Gastrocnemius medialis (tissue), 4 donors: Measurements from ENCODE around the gene MYCBP2. TPM values are rescaled to one million over a fixed set of nuclear protein-coding genes. Genes with fewer than 3 reads are reported as not detected.

Source experiments
- ATAC-seq, 2 donors: fragments of 150-250 bp; one replicate each; pipeline ENCODE4 v1.9.1; 2016
- DNase-seq, 2 donors: peaks; one replicate each; pipeline ENCODE4 v3.0.0-alpha.2; 2019
- H3K27ac ChIP-seq, 4 donors: fragments of 200-600 bp; sonication (generic); 1 replicate in 1 of 4; 2 replicates in 3 of 4; pipeline ENCODE4 v1.5.1; 2016 to 2018; ENCODE audit warnings: mild to moderate bottlenecking in 2 of 4, moderate library complexity in 1 of 4
- H3K27me3 ChIP-seq, 3 donors: fragments of 200-600 bp; sonication (generic) in 2 of 3; 1 replicate in 1 of 3; 2 replicates in 2 of 3; pipeline versions ENCODE4 v1.5.1 to v1.6.0; 2016 to 2019; ENCODE audit warnings: mild to moderate bottlenecking in 1 of 3, moderate library complexity in 1 of 3
- H3K36me3 ChIP-seq, 2 donors: fragments of 200-600 bp; sonication (generic) in 1 of 2; one replicate each; pipeline ENCODE4 v1.5.1; 2017 to 2018
- H3K4me1 ChIP-seq, 2 donors: fragments of 200-600 bp; sonication (generic) in 1 of 2; one replicate each; pipeline ENCODE4 v1.5.1; 2016 to 2017; ENCODE audit warnings: mild to moderate bottlenecking in 2 of 2
- H3K4me3 ChIP-seq, 4 donors: fragments of 200-600 bp; sonication (generic) in 3 of 4; 1 replicate in 1 of 4; 2 replicates in 3 of 4; pipeline ENCODE4 v1.5.1; 2016 to 2019; ENCODE audit warnings: mild to moderate bottlenecking in 2 of 4
- H3K9me3 ChIP-seq, 3 donors: fragments of 200-600 bp; sonication (generic) in 2 of 3; 1 replicate in 1 of 3; 2 replicates in 2 of 3; pipeline ENCODE4 v1.5.1; 2016 to 2019
- CTCF ChIP-seq, 5 experiments: fragments of 450-650 bp in 3 of 5; fragments of 200-600 bp in 2 of 5; sonication (generic) in 2 of 5; IDR thresholded peaks in 4 of 5; conservative IDR thresholded peaks in 1 of 5; 1 replicate in 4 of 5; 2 replicates in 1 of 5; pipeline ENCODE4 v1.5.1; 2016 to 2019; ENCODE audit warnings: antibody characterized with exemption in 5 of 5, mild to moderate bottlenecking in 3 of 5, moderate library complexity in 3 of 5
- POLR2A ChIP-seq, 2 donors: fragments of 450-650 bp; IDR thresholded peaks; one replicate each; pipeline ENCODE4 v1.6.1; 2017; ENCODE audit warnings: antibody characterized with exemption in 2 of 2, mild to moderate bottlenecking in 2 of 2, moderate library complexity in 2 of 2
- in situ Hi-C, 4 donors: fragments of 200-750 bp; cut with MboI; loops; one replicate each; pipeline versions ENCODE4 v1.15.0 to v1.8.0; 2017; ENCODE audit warnings: low sequenced_read_pairs in 4 of 4
- intact Hi-C: fragments of 100-400 bp; cut with DNase I; formaldehyde crosslinking; loops from one replicate; pipeline ENCODE4 v1.15.1; 2023; ENCODE audit warnings: low total_unique reads
- total RNA-seq, 4 donors: library from RNA; depleted of rRNA; stranded (reverse); fragments of >200 nt; gene quantifications; one replicate each; pipeline versions ENCODE4 v1.1.0 to v1.2.3, GENCODE V29; 2016

The MYCBP2 gene
- total RNA-seq, 4 donors from 2014 or later, result 42.1 to 56.9 (median 45.1) TPM

- no peaks in the 10 kb centered on the region for H3K9me3 ChIP-seq
- H3K27me3 ChIP-seq, result no peaks in the 10 kb centered on the region
- intact Hi-C loops (no loop called here), in situ Hi-C loops (no loop called here)
- H3K36me3 ChIP-seq, result peaks cover 0 to 26% of the 10 kb centered on the region in 2 donors
- no peak for DNase-seq
- H3K4me1 ChIP-seq, result peaks cover 13 to 21% of the 10 kb centered on the region in 2 donors
- peak overlapping the region in 3 of 4 donors; percentile 21 to 56 (median 27) for H3K27ac ChIP-seq
- no peak overlapping the region for H3K4me3 ChIP-seq
- TF ChIP-seq POLR2A (IDR thresholded peaks at IDR 0.05) (no peak), CTCF (IDR thresholded peaks at IDR 0.05 in 4 of 5, conservative IDR thresholded peaks at IDR 0.05 in 1 of 5) (peak in 3 of 5 experiments; percentile 9 to 58 (median 51))
- ATAC-seq, result peak in 1 of 2 donors; percentile 52
Observed at GRCh38 chr13:77002590-77003190, 324.2 kb downstream of the MYCBP2 start.

GRCh38 chr13:77001963-77002587 lies 324.8 kb downstream of the MYCBP2 start:
- Histone ChIP-seq H3K27me3 (no peaks in the 10 kb centered on the region), H3K4me1 (peaks cover 13 to 21% of the 10 kb centered on the region in 2 donors), H3K36me3 (peaks cover 0 to 20% of the 10 kb centered on the region in 2 donors), H3K27ac (peak overlapping the region in 3 of 4 donors; percentile 21 to 56 (median 27)), H3K9me3 (no peaks in the 10 kb centered on the region), H3K4me3 (no peak overlapping the region)
- intact Hi-C loops, result no loop called here
- DNase-seq (no peak), ATAC-seq (no peak)
- TF ChIP-seq POLR2A (IDR thresholded peaks at IDR 0.05) (no peak), CTCF (IDR thresholded peaks at IDR 0.05 in 4 of 5, conservative IDR thresholded peaks at IDR 0.05 in 1 of 5) (no peak)
- in situ Hi-C loops, result no loop called here

- peak overlapping the region in 3 of 4 donors; percentile 21 to 56 (median 27) for H3K27ac ChIP-seq
- intact Hi-C loops (no loop called here), in situ Hi-C loops (no loop called here)
- H3K36me3 ChIP-seq, result peaks cover 0 to 17% of the 10 kb centered on the region in 2 donors
- peaks cover 13 to 21% of the 10 kb centered on the region in 2 donors for H3K4me1 ChIP-seq
- no peak for TF ChIP-seq POLR2A (IDR thresholded peaks at IDR 0.05)
- TF ChIP-seq CTCF (IDR thresholded peaks at IDR 0.05 in 4 of 5, conservative IDR thresholded peaks at IDR 0.05 in 1 of 5), result no peak
- DNase-seq (no peak), ATAC-seq (no peak)
- H3K27me3 ChIP-seq, result no peaks in the 10 kb centered on the region
- H3K9me3 ChIP-seq, result no peaks in the 10 kb centered on the region
- no peak overlapping the region for H3K4me3 ChIP-seq
Observed at GRCh38 chr13:77001540-77001939, 325.4 kb downstream of the MYCBP2 start.

DNA sequence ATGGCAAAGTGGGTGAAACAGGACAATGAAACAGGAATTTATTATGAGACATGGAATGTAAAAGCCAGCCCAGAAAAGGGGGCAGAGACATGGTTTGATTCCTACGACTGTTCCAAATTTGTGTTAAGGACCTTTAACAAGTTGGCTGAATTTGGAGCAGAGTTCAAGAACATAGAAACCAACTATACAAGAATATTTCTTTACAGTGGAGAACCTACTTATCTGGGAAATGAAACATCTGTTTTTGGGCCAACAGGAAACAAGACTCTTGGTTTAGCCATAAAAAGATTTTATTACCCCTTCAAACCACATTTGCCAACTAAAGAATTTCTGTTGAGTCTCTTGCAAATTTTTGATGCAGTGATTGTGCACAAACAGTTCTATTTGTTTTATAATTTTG lies 326.4 kb downstream of the MYCBP2 start:
- DNase-seq (no peak), ATAC-seq (no peak)
- Histone ChIP-seq H3K27me3 (no peaks in the 10 kb centered on the region), H3K4me1 (peaks cover 13 to 21% of the 10 kb centered on the region in 2 donors), H3K4me3 (no peak overlapping the region), H3K27ac (peak overlapping the region in 1 of 4 donors; percentile 2), H3K9me3 (no peaks in the 10 kb centered on the region), H3K36me3 (peaks cover 0 to 16% of the 10 kb centered on the region in 2 donors)
- in situ Hi-C loops, result no loop called here
- intact Hi-C loops, result no loop called here
- TF ChIP-seq POLR2A (IDR thresholded peaks at IDR 0.05) (no peak), CTCF (IDR thresholded peaks at IDR 0.05 in 4 of 5, conservative IDR thresholded peaks at IDR 0.05 in 1 of 5) (no peak)

Other genes with a start within 250 kb of the MYCBP2 start
- not detected for gene SCEL, start 208.6 kb upstream of the MYCBP2 start, total RNA-seq